HG02938 (cell line): Measurements from ENCODE around the gene FANCI.

Source experiments
- ATAC-seq: cut with Tn5 transposase; IDR thresholded peaks from one replicate; pipeline ENCODE4 v1.9.1; 2021; ENCODE audit warnings: mild to moderate bottlenecking, moderate library complexity; ENCODE audit not compliant: unreplicated experiment

FANCI gene

DNA sequence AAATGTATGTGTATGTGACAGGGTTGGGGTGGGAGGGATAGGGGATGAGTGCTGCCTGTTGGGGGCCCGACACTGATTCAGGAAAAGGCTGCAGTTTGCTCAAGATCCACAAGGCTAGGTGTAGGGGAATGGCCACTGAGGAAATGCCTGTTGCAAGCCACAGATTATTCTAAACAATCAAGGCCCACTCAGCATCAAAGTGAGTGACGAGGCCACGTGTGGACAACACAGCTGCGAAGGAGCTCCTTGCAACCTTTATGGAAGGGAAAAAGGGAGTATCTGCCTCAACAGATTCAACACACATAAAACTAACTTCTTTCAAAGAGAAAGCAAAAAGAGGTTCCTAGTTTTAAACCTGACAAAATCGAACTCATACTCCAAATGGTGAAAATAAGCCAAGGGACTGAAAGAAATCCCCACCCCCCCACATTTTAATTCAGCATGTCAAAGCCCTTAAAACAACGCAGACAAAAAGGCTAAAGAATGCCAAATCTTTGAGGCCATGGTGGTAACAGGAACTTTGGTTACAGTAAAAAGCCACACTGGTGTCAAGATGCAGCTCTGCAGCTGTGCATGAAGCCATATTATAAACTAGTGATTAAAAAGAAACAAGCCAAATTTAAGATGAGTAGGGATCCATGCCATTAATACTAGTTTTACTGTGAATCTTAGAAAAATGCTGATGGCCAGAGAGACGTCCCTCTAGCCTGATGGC, 87.3 kb downstream of the FANCI start:
- no peak for ATAC-seq

DNA sequence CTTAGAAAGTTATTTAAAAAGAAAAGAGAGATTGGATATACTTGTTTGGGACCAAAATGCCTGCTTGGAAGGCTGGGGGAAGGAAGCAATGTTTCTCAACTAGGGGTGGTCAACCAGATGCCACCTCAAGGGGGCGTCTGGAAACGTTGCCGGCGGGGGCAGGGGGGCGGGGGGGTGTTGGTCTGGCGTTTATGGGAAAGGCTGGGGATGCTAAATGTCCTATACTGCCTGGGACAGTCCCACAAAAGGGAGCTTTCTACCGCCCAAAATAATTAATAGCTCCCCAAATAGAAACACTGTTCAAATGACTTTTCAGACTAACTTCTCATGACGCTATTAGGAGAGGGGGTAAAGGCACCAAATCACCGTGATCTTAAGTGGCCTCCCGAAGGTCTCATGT, 88.7 kb downstream of the FANCI start:
- ATAC-seq: no peak

DNA sequence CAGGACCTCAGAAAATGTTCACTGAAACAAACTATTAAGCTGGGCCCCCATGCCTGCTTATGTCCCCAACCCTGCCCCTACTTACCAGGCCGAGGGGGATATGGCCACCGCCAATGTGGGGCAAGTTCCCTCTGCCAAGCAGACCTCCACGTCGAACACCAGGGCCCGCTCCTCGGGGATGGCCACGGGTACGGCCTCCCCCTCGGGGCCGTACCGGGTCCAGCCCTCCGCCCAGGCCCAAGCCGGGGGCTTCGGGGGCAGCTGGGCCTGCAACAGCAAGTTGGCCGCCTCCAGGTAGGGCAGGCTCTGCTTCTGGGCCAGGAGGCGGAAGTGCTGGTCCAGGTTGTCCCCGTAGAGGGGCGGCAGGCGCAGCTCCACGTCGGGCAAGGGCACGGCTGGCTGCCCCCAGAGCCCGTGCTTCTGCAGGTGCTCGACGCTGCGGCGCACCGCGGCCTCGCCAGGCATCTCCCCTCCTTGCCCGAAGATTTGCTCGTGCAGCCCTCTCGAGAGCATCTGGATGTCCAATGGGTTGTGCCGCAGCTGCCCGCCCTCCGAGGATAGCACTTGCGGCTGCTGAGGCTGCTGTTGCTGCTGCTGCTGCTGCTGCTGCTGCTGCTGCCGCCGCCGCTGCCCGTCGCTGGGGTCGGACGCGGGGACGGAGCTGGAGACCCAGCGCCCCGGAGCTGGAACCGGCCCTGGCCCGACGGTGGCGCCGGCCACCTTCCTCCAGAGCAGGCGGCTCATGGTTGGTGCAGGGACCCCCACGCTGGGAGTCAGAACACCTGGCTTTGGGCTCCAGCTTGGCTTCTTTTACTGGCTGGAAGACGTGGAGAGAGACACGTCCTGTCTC, 89.5 kb downstream of the FANCI start:
- ATAC-seq: no peak

GRCh38 chr15:89333959-89334509, 90.3 kb downstream of the FANCI start:
- ATAC-seq: peak; percentile 21

DNA sequence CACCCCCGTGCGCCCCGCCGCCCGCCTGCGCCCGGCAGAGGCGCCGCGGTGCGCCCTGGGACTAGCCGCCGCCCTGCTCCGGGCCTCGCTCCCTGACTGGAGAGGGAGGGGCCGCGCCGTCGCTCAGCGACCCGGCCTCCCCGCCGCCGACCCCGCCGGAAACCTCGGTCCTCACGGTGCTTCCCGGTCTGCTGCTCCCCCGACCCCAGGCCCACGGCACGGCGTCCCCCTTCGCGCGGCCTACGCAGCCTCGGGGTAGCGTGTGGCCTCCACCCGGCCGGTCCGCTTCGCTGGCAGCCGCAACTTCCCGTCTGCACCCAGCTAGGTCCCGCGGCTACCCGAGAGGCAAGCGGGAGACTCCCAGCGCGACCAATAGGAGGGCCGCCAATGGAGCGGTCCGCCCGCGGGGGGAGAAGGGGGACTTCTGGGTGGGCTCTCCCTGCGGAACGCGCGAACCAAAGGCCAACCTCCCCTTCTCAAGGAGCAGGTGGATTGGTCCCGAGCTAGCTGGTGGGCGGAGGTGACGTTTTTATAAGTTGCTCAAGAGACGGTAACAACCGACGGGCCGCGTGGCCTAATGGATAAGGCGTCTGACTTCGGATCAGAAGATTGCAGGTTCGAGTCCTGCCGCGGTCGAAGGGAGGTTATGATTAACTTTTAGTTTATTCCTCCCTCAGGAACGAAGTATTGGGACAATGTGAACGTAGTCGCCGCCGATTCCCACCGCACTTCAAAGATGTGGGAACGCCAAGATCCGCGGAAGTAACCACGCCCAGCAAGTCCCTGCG, 90.9 kb downstream of the FANCI start, which contains the start of gene POLG:
Gene POLG (minus strand): TSS at position 315 of the 788 bp plus-strand sequence. CDS start 1,070 bp downstream, outside the sequence.
- ATAC-seq: peak; percentile 81

- ATAC-seq: peak; percentile 20
Observed at GRCh38 chr15:89335298-89336041, 91.7 kb downstream of the FANCI start.

DNA sequence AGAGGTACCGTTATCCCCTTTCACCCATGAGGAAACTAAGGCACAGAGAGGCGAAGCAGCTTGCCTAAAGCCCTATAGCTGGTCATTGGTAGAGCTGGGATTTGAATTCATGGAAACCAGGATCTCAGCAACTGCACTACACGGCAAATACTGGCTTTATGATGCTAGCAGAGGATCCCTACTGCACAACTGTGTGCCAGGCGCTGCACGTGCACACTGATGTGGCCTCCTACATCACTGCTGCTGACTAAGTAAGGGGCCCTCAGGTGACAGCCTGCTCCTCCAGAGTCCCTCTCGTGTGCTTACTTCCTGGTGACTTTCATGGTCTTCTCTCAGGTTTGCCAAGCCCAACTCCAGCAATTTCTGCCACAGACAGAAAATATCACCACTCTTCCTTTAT, 94.3 kb downstream of the FANCI start:
- no peak for ATAC-seq

DNA sequence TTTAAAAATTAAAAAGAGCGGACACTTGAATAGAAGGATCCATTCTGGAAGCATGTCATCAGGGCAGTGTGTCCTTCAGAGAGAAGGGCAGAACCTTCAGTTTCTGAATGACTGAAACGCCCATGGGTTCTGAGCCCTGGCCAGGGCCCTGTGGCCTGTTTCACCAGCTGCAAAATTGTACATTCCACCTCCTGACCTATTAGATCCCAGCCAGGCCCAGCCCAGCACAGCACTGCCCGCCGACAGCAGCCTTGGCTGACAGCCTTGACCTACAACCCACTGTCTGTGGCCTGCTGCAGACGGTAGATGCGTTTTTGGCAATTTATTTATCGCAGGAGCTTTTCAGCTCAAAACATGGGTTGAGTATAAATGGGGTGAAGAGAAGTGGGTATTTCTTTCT, 96.8 kb downstream of the FANCI start:
- ATAC-seq: no peak

DNA sequence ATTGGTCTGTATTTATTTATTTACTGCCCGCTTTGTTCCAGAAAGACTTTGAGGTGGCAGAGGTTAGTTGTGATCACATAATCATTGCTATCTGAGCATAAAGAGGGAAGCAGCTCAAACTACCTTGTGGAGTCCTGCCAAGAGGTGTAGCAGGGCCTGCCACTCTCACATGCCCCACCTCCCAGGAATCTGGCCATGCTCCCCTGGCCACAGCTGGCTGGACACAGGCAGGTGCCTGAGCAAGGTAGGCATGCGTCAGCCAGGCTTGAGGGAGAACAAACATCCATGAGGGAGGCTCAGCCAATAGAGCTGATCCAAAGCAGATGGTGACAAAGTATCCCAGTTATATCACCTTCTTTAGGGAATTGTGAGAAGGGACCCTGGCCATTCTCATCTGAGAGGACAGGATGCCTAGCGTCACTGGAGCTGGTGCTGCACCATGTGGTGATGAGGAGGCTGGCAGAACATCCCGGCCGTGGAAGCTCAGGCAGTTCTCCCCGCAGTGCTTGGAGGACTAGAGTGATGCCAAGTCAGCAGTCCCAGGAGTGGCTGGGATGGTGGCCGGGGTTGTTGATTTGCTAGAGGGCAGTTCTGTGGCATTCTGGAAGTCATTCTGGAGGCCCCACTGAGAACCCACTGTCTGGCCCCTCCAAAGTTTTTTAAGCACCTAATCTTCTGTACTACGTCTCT, 97.7 kb downstream of the FANCI start:
- ATAC-seq: no peak

DNA sequence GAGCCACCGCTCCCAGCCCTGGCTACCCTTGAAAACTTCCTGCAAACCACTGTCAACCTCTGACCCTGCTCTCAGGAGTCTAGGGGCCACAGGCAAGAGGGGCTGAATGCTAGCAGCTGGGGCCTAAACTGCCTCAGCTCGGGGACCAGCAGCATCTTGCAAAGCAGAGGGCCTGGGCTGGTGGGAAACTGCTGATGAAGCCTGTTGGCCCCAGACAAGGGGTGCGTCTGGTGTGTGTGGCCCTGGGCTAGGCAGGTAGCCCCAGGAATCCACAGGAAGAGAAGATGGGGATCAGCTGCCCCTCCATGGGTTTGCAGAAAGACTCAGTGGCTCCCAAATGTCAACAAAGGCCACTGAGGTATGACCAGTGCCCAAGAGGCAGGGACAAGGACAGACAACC, 99.1 kb downstream of the FANCI start:
- ATAC-seq: no peak

DNA sequence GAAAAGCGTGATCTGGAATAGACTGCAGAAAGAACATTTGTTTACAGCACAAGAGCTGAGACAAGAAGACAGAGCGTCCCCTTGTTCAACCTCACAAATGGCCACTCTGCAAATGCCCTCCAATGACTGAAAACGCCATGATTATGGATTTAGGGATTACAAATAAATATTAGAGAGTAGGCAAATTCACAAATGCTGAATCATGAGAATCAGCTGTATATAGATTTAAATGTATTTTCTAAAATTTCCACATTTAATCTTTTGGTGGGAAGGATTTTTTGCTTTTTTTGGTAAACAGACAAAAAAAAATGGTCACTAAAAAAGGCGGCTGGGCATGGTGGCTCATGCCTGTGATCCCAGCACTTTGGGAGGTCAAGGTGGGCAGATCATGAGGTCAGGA, 101.5 kb downstream of the FANCI start:
- ATAC-seq: no peak

GRCh38 chr15:89346516-89347231, 102.9 kb downstream of the FANCI start:
- ATAC-seq: no peak

- no peak for ATAC-seq
Observed at GRCh38 chr15:89349206-89349558, 105.4 kb downstream of the FANCI start.

- ATAC-seq: no peak
Observed at GRCh38 chr15:89352476-89352875, 108.7 kb downstream of the FANCI start.

GRCh38 chr15:89353991-89354390, 110.2 kb downstream of the FANCI start:
- no peak for ATAC-seq

DNA sequence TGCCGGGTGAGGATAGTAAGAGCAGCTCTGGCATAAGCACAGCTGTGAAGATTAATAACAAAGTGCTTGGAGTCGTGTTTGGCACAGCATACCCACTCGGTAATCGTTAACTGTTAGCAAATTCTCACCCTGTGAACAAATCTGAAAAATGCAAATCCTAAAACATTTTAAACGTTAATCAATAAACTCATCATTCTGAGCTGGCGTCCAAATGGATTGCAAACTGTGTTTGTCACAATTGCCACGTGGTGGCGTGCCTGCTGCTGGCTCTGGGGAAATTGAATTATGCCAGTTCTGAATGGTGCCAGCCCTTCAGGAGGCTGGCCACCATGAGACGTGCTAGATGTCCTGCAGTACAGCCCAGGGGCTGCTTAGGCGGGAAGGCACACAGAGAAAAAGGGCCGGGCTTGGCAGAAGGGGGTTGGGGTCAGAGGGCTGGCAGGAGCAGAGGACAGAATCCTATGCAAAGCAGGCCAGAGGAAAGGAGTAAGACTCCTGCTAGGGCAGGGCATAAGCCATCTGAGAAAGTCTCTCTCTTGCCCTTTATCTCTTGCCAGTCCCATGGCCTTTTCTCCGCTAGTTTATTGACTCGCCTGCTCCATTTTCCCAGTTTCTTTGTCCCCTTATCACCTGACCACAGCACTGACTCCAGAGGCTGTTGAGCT, 113.0 kb downstream of the FANCI start:
- ATAC-seq: no peak

DNA sequence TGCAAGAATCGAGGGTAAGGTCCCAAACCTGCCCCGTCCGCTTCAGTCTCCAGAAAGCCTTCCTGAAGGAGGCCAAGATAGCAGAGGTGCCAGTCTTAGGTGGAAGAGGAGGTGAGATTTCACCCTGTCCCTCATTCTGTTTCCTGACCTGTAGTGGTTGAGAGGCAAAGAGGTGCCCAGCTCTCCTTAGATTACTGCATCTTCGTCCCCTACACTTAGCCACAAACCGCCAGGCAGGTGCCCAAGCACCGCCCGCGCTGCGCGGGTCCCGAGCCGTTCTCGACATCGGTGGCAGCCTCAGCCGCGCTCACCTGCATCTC, 114.6 kb downstream of the FANCI start:
- ATAC-seq: peak; percentile 6

DNA sequence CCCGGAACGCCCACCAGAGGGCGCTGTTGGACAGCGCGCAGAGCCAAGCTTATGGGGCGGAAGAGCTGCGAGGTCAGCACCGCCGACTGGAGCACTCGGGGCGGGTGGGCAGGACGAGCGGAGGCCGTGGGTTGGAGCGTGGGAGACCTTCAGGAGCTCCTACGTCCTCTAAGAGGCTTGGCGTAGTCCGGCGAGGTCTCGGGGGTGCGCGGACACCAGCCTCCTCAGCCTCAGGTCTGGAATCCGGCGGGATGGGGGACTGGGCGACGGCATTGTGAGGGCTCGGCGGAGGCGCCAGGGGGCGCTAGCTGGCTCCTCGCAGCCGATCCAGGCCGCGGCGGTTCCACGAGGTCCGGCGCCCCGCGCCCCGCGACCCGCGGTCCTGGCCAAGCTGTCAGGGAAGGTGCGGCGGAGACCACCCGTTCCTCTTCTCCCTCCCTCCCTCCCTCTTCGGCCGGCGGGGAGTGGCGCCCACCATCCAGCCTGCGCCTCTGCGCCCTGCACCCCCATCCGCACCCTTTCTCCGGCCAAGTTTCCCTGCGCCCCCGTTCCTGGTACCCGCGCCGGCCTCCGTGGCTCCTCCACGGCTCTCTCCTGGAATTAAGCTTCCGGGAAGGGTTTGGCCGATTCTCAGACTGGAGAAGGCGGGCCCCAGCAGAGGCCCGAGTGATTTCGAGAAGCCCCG, 115.1 kb downstream of the FANCI start:
- ATAC-seq: peak; percentile 76
